Ovary (tissue), 9 donors: ENCODE results near the gene SART1. TPM values are rescaled to one million over a fixed set of nuclear protein-coding genes. Genes with fewer than 3 reads are reported as not detected.
A peak's percentile ranks its signal among the peaks of the same experiment; 100 is the strongest.

Experiments used
- DNase-seq, 5 donors: peaks; one replicate each; pipeline ENCODE4 v3.0.0-alpha.2; 2019 to 2020
- H3K27ac ChIP-seq, 2 donors: fragments of 200-600 bp; one replicate each; pipeline versions ENCODE4 v1.5.1 to v1.8.0; 2019 to 2022
- H3K27me3 ChIP-seq: fragments of 200-600 bp; one replicate; pipeline ENCODE4 v1.8.0; 2022
- H3K36me3 ChIP-seq: fragments of 200-600 bp; sonication (generic); one replicate; pipeline ENCODE4 v1.5.1; 2019
- H3K4me1 ChIP-seq: one replicate; pipeline ENCODE4 v1.8.1; 2013; ENCODE audit warnings: mild to moderate bottlenecking, moderate library complexity; ENCODE audit not compliant: insufficient read depth
- H3K4me3 ChIP-seq: fragments of 200-600 bp; sonication (generic); one replicate; pipeline ENCODE4 v1.5.1; 2017
- H3K9me3 ChIP-seq, 2 donors: fragments of 200-600 bp in 1 of 2; sonication (generic) in 1 of 2; one replicate each; pipeline versions ENCODE4 v1.5.1 to v1.8.1; 2013 to 2019; ENCODE audit warnings: mild to moderate bottlenecking in 1 of 2, moderate library complexity in 1 of 2
- CTCF ChIP-seq, 3 donors: fragments of 450-650 bp in 2 of 3; fragments of 200-600 bp in 1 of 3; IDR thresholded peaks; one replicate each; pipeline versions ENCODE4 v1.5.1 to v1.8.0; 2016 to 2022; ENCODE audit warnings: antibody characterized with exemption in 3 of 3, mild to moderate bottlenecking in 1 of 3
- EP300 ChIP-seq: sonication (generic); formaldehyde crosslinking; IDR thresholded peaks from one replicate; pipeline ENCODE4 v1.6.1; 2017; ENCODE audit warnings: antibody characterized with exemption
- POLR2A ChIP-seq: fragments of 450-650 bp; IDR thresholded peaks from one replicate; pipeline ENCODE4 v1.6.1; 2017; ENCODE audit warnings: antibody characterized with exemption, mild to moderate bottlenecking, moderate library complexity
- WGBS, 3 donors: extraction: QIAGEN DNeasy Blood & Tissue Kit in 1 of 3; methylation state at CpG; one replicate each; pipeline versions ENCODE4 v1.1.5 to v1.1.7; 2013 to 2017; 5-methylcytosine and 5-hydroxymethylcytosine counted together
- intact Hi-C, 4 donors: fragments of 100-400 bp; cut with DNase I; formaldehyde crosslinking; loops; one replicate each; pipeline versions ENCODE4 v1.11.0 to v1.15.1; 2022 to 2023
- polyA plus RNA-seq, 2 donors: library from polyadenylated mRNA; stranded (reverse); fragments of 200-250 nt in 1 of 2; fragments of 350-450 nt in 1 of 2; fragmentation: Illumina TruSeq in 1 of 2; extraction: RNeasy Lipid Tissue Mini Kit (QIAGEN cat#74804) in 1 of 2; gene quantifications; one replicate each; pipeline ENCODE4 v1.2.3, GENCODE V29; 2013 to 2014
- total RNA-seq, 7 donors: library from RNA; depleted of rRNA in 2 of 7; stranded (reverse); fragments of >200 nt in 2 of 7; fragmentation: NEBNext Ultra II Directional in 3 of 7; extraction: Animal tissue kit (Norgen Biotek cat#: 25700) in 3 of 7; gene quantifications; one replicate each; pipeline versions ENCODE4 v1.1.0 to v1.2.4, GENCODE V29; 2016 to 2023
- donor health status: DM: no; HTN: no; CAD: no; lungs with moderate emphysema.
- donor health status: DM: no; HTN: no; CAD: no.
- donor health status: Bipolar disorder and iron deficiency.
- donor health status: DM: yes; HTN: yes; CAD: no.
- donor health status: DM: no; HTN: no; CAD: no.
- donor health status: DM: yes; HTN: yes; CAD: no.

The SART1 gene
- total and polyA plus RNA-seq, 9 donors, result 8.8 to 64.9 (median 55.7) TPM

GRCh38 chr11:65915821-65916251 lies 45.7 kb upstream of the SART1 start:
- no peaks in the 10 kb centered on the region for H3K9me3 ChIP-seq
- DNase-seq, result peak; percentile 83 to 91 (median 86)
- H3K36me3 ChIP-seq, result no peaks in the 10 kb centered on the region
- intact Hi-C loops, result no loop called here
- H3K27me3 ChIP-seq, result no peaks in the 10 kb centered on the region
- TF ChIP-seq POLR2A (no peak), EP300 (no peak), CTCF (IDR thresholded peaks at IDR 0.05) (no peak)
- H3K4me1 ChIP-seq, result peaks cover 46% of the 10 kb centered on the region
- 5 to 10% (median 8%) methylated on average over 13 of the region's 13 CpGs for WGBS, 3 donors
- H3K4me3 ChIP-seq, result no peak overlapping the region
- peak overlapping the region; percentile 58 to 79 for H3K27ac ChIP-seq

- no peaks in the 10 kb centered on the region for H3K27me3 ChIP-seq
- no peaks in the 10 kb centered on the region for H3K36me3 ChIP-seq
- peak overlapping the region; percentile 58 to 79 for H3K27ac ChIP-seq
- H3K4me1 ChIP-seq, result peaks cover 45% of the 10 kb centered on the region
- no peaks in the 10 kb centered on the region for H3K9me3 ChIP-seq
- intact Hi-C loops, result no loop called here
- DNase-seq, result no peak
- no peak overlapping the region for H3K4me3 ChIP-seq
- 64 to 73% (median 68%) methylated on average over 7 of the region's 7 CpGs for WGBS, 3 donors
- TF ChIP-seq POLR2A (no peak), EP300 (no peak), CTCF (IDR thresholded peaks at IDR 0.05) (no peak)
Measured at GRCh38 chr11:65916391-65916790, 45.1 kb upstream of the SART1 start.

GRCh38 chr11:65917077-65917433 lies 44.5 kb upstream of the SART1 start:
- 77 to 81% (median 81%) methylated on average over 3 of the region's 3 CpGs for WGBS, 3 donors
- H3K4me1 ChIP-seq, result peaks cover 40% of the 10 kb centered on the region
- intact Hi-C loops, result no loop called here
- TF ChIP-seq EP300, result no peak
- no peak for TF ChIP-seq CTCF (IDR thresholded peaks at IDR 0.05)
- no peak for TF ChIP-seq POLR2A
- no peaks in the 10 kb centered on the region for H3K36me3 ChIP-seq
- H3K4me3 ChIP-seq, result peak overlapping the region; percentile 92
- peak in 1 of 5 donors; percentile 52 for DNase-seq
- H3K9me3 ChIP-seq, result no peaks in the 10 kb centered on the region
- H3K27ac ChIP-seq, result peak overlapping the region in 1 of 2 donors; percentile 43
- H3K27me3 ChIP-seq, result no peaks in the 10 kb centered on the region

GRCh38 chr11:65917434-65918210 lies 43.9 kb upstream of the SART1 start:
- H3K4me1 ChIP-seq, result peaks cover 37% of the 10 kb centered on the region
- peak in 4 of 5 donors; percentile 37 to 56 (median 56) for DNase-seq

More at GRCh38 chr11:65917434-65918210, 43.9 kb upstream of the SART1 start:
- 57 to 63% (median 61%) methylated on average over 29 to 35 of the region's 35 CpGs for WGBS, 3 donors
- Histone ChIP-seq H3K27ac (peak overlapping the region; percentile 79 to 84), H3K36me3 (no peaks in the 10 kb centered on the region), H3K27me3 (no peaks in the 10 kb centered on the region), H3K4me3 (peak overlapping the region; percentile 92), H3K9me3 (no peaks in the 10 kb centered on the region)
- intact Hi-C loops, result loop anchor here in 1 of 4 donors (2.0 kb wide), 1 partner anchor 29 kb away; the partner anchor contains the start of gene FIBP
- TF ChIP-seq EP300, result no peak
- TF ChIP-seq POLR2A, result no peak
- no peak for TF ChIP-seq CTCF (IDR thresholded peaks at IDR 0.05)
